ENCODE data around the gene MKLN1.

Gene MKLN1

DNA sequence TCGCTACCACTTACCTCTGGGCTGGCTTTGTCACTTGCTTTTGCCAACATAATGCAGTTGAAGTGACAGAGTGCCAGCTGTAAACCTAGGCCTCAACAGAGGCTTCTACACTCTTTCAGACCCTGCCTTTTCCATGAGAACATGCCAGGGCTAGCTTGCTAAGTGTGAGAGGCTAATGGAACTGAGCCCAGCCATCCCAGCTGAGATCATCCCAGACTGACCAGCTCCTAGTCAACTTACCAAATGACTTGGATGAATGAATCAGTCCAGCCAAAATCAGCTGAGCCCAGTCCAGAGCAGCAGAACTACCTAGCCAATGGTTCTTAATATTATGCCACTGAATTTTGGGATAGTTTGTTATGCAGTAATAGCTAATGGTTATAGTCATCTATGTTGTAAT, 34.7 kb upstream of the MKLN1 start:
- no peak overlapping the region for H3K4me2 ChIP-seq
- TF ChIP-seq, protein P1, sequence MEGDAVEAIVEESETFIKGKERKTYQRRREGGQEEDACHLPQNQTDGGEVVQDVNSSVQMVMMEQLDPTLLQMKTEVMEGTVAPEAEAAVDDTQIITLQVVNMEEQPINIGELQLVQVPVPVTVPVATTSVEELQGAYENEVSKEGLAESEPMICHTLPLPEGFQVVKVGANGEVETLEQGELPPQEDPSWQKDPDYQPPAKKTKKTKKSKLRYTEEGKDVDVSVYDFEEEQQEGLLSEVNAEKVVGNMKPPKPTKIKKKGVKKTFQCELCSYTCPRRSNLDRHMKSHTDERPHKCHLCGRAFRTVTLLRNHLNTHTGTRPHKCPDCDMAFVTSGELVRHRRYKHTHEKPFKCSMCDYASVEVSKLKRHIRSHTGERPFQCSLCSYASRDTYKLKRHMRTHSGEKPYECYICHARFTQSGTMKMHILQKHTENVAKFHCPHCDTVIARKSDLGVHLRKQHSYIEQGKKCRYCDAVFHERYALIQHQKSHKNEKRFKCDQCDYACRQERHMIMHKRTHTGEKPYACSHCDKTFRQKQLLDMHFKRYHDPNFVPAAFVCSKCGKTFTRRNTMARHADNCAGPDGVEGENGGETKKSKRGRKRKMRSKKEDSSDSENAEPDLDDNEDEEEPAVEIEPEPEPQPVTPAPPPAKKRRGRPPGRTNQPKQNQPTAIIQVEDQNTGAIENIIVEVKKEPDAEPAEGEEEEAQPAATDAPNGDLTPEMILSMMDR (conservative IDR thresholded peaks at IDR 0.05; ENCODE audit: low read depth, low read length), result no peak
- no peak overlapping the region for H3K27ac ChIP-seq
- H3K79me2 ChIP-seq (ENCODE audit: insufficient read depth, low read depth), result no peaks in the 10 kb centered on the region
- H3K4me1 ChIP-seq (ENCODE audit: low read depth, poor library complexity, severe bottlenecking), result no peaks in the 10 kb centered on the region
- no peaks in the 10 kb centered on the region for H3K36me3 ChIP-seq (ENCODE audit: insufficient read depth)
- no peak overlapping the region for H3K9ac ChIP-seq
- no peaks in the 10 kb centered on the region for H4K20me1 ChIP-seq (ENCODE audit: insufficient read depth)
- H2AFZ ChIP-seq (ENCODE audit: low read depth), result no peak overlapping the region
- no peaks in the 10 kb centered on the region for H3K27me3 ChIP-seq (ENCODE audit: insufficient read depth, low read depth)
- no peak overlapping the region for H3K4me3 ChIP-seq (IDR thresholded peaks at IDR 0.05; ENCODE audit: insufficient read depth, low read depth, low read length)

DNA sequence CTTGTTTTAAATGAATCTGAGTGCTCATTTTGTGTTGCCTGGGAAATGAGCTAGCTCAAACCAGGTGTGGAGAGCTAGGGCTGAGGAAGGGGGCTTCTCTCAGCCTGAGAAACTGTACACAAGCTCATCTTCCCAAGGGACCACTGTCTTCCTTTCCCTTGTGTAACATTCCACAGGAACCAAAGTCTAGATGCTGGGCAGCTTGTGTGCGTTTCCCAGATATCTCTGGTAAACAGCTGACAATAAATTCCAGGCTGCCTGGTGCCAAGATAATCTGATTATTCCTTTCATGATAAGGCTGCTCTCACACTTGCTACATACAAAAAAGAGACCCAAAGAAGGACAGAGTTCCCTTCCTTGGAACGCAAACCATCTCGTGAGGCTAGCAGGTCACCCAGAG, 33.1 kb upstream of the MKLN1 start:
- Histone ChIP-seq H2AFZ (ENCODE audit: low read depth) (no peak overlapping the region), H3K36me3 (ENCODE audit: insufficient read depth) (no peaks in the 10 kb centered on the region), H4K20me1 (ENCODE audit: insufficient read depth) (no peaks in the 10 kb centered on the region), H3K27me3 (ENCODE audit: insufficient read depth, low read depth) (no peaks in the 10 kb centered on the region), H3K4me1 (ENCODE audit: low read depth, poor library complexity, severe bottlenecking) (no peaks in the 10 kb centered on the region), H3K4me2 (no peak overlapping the region), H3K9ac (no peak overlapping the region), H3K79me2 (ENCODE audit: insufficient read depth, low read depth) (no peaks in the 10 kb centered on the region), H3K4me3 (IDR thresholded peaks at IDR 0.05; ENCODE audit: insufficient read depth, low read depth, low read length) (no peak overlapping the region), H3K27ac (no peak overlapping the region)
- TF ChIP-seq, protein P1 (conservative IDR thresholded peaks at IDR 0.05; ENCODE audit: low read depth, low read length), result no peak

DNA sequence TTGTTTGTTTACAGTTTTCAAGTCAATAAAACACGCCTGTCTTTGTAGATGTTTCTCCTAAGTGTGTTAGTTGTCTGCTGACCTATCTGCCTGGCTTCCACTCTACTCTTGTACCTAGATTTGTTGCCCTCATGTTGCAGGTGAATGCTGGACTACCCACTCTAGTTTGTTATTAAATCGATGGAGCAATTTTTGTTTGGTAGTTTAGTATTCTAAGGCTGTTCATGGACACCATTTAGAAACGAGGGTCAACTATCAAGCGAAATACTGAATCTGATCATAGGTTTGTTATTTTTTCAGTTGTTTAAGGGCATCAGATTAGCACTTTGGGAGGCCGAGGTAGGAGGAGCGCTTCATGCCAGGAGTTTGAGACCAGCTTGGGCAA, 29.1 kb upstream of the MKLN1 start:
- TF ChIP-seq, protein P1 (conservative IDR thresholded peaks at IDR 0.05; ENCODE audit: low read depth, low read length), result no peak
- H3K4me2 ChIP-seq, result no peak overlapping the region
- H3K36me3 ChIP-seq (ENCODE audit: insufficient read depth), result no peaks in the 10 kb centered on the region
- no peaks in the 10 kb centered on the region for H4K20me1 ChIP-seq (ENCODE audit: insufficient read depth)
- H2AFZ ChIP-seq (ENCODE audit: low read depth), result no peak overlapping the region
- H3K9ac ChIP-seq, result no peak overlapping the region
- H3K27ac ChIP-seq, result no peak overlapping the region
- H3K4me3 ChIP-seq (IDR thresholded peaks at IDR 0.05; ENCODE audit: insufficient read depth, low read depth, low read length), result no peak overlapping the region
- H3K27me3 ChIP-seq (ENCODE audit: insufficient read depth, low read depth), result no peaks in the 10 kb centered on the region
- H3K79me2 ChIP-seq (ENCODE audit: insufficient read depth, low read depth), result no peaks in the 10 kb centered on the region
- H3K4me1 ChIP-seq (ENCODE audit: low read depth, poor library complexity, severe bottlenecking), result no peaks in the 10 kb centered on the region

DNA sequence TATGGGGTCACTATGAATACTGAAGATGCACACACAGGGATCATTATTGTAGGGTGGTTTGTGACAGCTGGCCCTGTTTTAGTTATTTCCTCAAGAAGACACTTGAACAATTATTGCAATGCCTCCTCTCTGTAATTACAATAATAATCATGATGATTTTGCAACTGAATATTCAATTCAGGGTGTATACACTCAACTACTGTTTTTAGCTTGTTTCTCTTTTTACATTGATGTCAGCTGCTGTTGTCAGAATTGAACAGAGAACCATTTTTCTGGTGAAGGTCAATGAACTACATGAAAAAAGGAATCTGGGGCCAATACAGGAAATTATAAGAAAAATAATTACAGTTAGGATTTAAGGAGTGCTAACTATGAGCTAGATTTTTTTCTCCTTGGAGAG, 28.6 kb upstream of the MKLN1 start:
- Histone ChIP-seq H3K4me3 (IDR thresholded peaks at IDR 0.05; ENCODE audit: insufficient read depth, low read depth, low read length) (no peak overlapping the region), H3K36me3 (ENCODE audit: insufficient read depth) (no peaks in the 10 kb centered on the region), H3K27ac (no peak overlapping the region), H3K9ac (no peak overlapping the region), H2AFZ (ENCODE audit: low read depth) (no peak overlapping the region), H3K4me2 (no peak overlapping the region), H3K4me1 (ENCODE audit: low read depth, poor library complexity, severe bottlenecking) (no peaks in the 10 kb centered on the region), H4K20me1 (ENCODE audit: insufficient read depth) (no peaks in the 10 kb centered on the region), H3K27me3 (ENCODE audit: insufficient read depth, low read depth) (no peaks in the 10 kb centered on the region), H3K79me2 (ENCODE audit: insufficient read depth, low read depth) (no peaks in the 10 kb centered on the region)
- TF ChIP-seq, protein P1 (conservative IDR thresholded peaks at IDR 0.05; ENCODE audit: low read depth, low read length), result no peak

DNA sequence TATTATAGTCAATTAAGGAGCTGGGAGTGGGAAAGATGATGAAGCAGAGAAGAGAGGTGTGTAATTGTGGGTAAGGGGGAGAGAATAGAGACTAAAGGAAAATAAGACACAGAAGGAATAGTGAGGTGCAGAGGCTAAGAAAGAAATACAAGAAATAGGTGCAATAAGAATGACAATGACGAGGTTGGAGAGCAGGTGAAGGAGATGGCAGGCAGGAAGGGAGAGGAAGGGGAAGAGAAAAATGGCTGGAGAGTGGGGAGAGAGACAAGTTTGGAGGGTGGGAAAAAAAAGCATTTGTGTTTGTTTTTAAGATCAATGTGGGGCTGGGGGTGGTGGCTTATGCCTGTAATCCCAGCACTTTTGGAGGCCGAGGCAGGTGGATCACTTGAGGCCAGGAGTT, 27.6 kb upstream of the MKLN1 start:
- H4K20me1 ChIP-seq (ENCODE audit: insufficient read depth), result no peaks in the 10 kb centered on the region
- no peaks in the 10 kb centered on the region for H3K79me2 ChIP-seq (ENCODE audit: insufficient read depth, low read depth)
- no peaks in the 10 kb centered on the region for H3K36me3 ChIP-seq (ENCODE audit: insufficient read depth)
- H3K27me3 ChIP-seq (ENCODE audit: insufficient read depth, low read depth), result no peaks in the 10 kb centered on the region
- no peak overlapping the region for H3K4me2 ChIP-seq
- no peaks in the 10 kb centered on the region for H3K4me1 ChIP-seq (ENCODE audit: low read depth, poor library complexity, severe bottlenecking)
- H2AFZ ChIP-seq (ENCODE audit: low read depth), result no peak overlapping the region
- H3K4me3 ChIP-seq (IDR thresholded peaks at IDR 0.05; ENCODE audit: insufficient read depth, low read depth, low read length), result no peak overlapping the region
- TF ChIP-seq, protein P1 (conservative IDR thresholded peaks at IDR 0.05; ENCODE audit: low read depth, low read length), result no peak
- no peak overlapping the region for H3K27ac ChIP-seq
- H3K9ac ChIP-seq, result no peak overlapping the region
